IMR-90 (cell line): Measurements from ENCODE around the gene ZNF300. TPM values are rescaled to one million over a fixed set of nuclear protein-coding genes. Genes with fewer than 3 reads are reported as not detected.
A peak's percentile ranks its signal among the peaks of the same experiment; 100 is the strongest.

Source experiments
- ATAC-seq: fragments of 200-7000 bp; cut with Tn5 transposase; 2 replicates; pipeline ENCODE4 v1.9.1; 2020; ENCODE audit warnings: low read depth, mild to moderate bottlenecking, moderate library complexity
- BruUV-seq: library from RNA; stranded (reverse); fragments of 400-500 nt; replicated peaks from 2 replicates; lab custom pipeline; 2021; lab: Mats Ljungman, UMichigan
- CTCF ChIA-PET: fragments of 300-600 bp; formaldehyde crosslinking; extraction: SDS; loops from one replicate; lab custom pipeline; 2021; ENCODE audit warnings: antibody characterized with exemption; lab: Yijun Ruan, JAX
- POLR2A ChIA-PET: fragments of 300-600 bp; sonication (Branson Sonifier 250); formaldehyde crosslinking; loops from one replicate; lab custom pipeline; 2022; ENCODE audit warnings: antibody characterized with exemption; ENCODE audit not compliant: unreplicated experiment; lab: Charles Lee
- DNase-seq: peaks from one replicate; pipeline ENCODE4 v3.0.0; 2013
- H2AFZ ChIP-seq: replicated peaks from 2 replicates; pipeline ENCODE3; 2013; ENCODE audit warnings: low read length, mild to moderate bottlenecking; ENCODE audit not compliant: poor library complexity
- H2AK5ac ChIP-seq: 2 replicates; pipeline ENCODE4 v1.6.1; 2013; ENCODE audit warnings: low read depth, low read length, inconsistent platforms
- H2AK9ac ChIP-seq: replicated peaks from 2 replicates; pipeline ENCODE3; 2013; ENCODE audit warnings: mild to moderate bottlenecking, low read depth, low read length, moderate library complexity; ENCODE audit not compliant: poor library complexity
- H2BK120ac ChIP-seq: 2 replicates; pipeline ENCODE4 v1.6.1; 2013; ENCODE audit warnings: low read depth, low read length, inconsistent platforms
- H2BK15ac ChIP-seq: 3 replicates; pipeline ENCODE4 v1.6.1; 2013; ENCODE audit warnings: low read depth, low read length, inconsistent platforms
- H2BK20ac ChIP-seq: 2 replicates; pipeline ENCODE4 v1.6.1; 2013; ENCODE audit warnings: low read depth, mild to moderate bottlenecking, inconsistent platforms, low read length, moderate library complexity
- H2BK5ac ChIP-seq: 2 replicates; pipeline ENCODE4 v1.6.1; 2013; ENCODE audit warnings: mild to moderate bottlenecking, low read depth, low read length, inconsistent platforms; ENCODE audit not compliant: poor library complexity, severe bottlenecking
- H3K14ac ChIP-seq: replicated peaks from 2 replicates; pipeline ENCODE4 v1.6.1; 2013; ENCODE audit warnings: low read depth, low read length, inconsistent platforms
- H3K18ac ChIP-seq: 2 replicates; pipeline ENCODE4 v1.6.1; 2013; ENCODE audit warnings: low read depth, low read length, control low read depth
- H3K23ac ChIP-seq: 2 replicates; pipeline ENCODE4 v1.6.1; 2013; ENCODE audit warnings: low read depth, low read length, inconsistent platforms
- H3K27ac ChIP-seq: 2 replicates; pipeline ENCODE4 v1.5.1; 2013; ENCODE audit warnings: mild to moderate bottlenecking, control low read depth, low read length; ENCODE audit not compliant: insufficient read depth
- H3K27me3 ChIP-seq: 2 replicates; pipeline ENCODE4 v1.6.1; 2013; ENCODE audit warnings: low read length; ENCODE audit not compliant: control insufficient read depth, insufficient read depth
- H3K36me3 ChIP-seq: 2 replicates; pipeline ENCODE4 v1.6.1; 2013; ENCODE audit warnings: low read length, mixed read lengths; ENCODE audit not compliant: control insufficient read depth, insufficient read depth
- H3K4ac ChIP-seq: 2 replicates; pipeline ENCODE4 v1.6.1; 2013; ENCODE audit warnings: low read depth, low read length, inconsistent platforms
- H3K4me1 ChIP-seq: 2 replicates; pipeline ENCODE4 v1.6.1; 2013; ENCODE audit warnings: low read length, mixed read lengths; ENCODE audit not compliant: control insufficient read depth, insufficient read depth
- H3K4me2 ChIP-seq: 2 replicates; pipeline ENCODE4 v1.6.1; 2013; ENCODE audit warnings: low read depth, mild to moderate bottlenecking, control low read depth, low read length, moderate library complexity
- H3K4me3 ChIP-seq: 2 replicates; pipeline ENCODE4 v1.5.1; 2013; ENCODE audit warnings: low read depth, mild to moderate bottlenecking, control low read depth, low read length, moderate library complexity; ENCODE audit not compliant: insufficient read depth
- H3K56ac ChIP-seq: 2 replicates; pipeline ENCODE4 v1.6.1; 2013; ENCODE audit warnings: low read length, inconsistent platforms; ENCODE audit not compliant: insufficient read depth; ENCODE audit errors: extremely low read depth
- H3K79me1 ChIP-seq, 2 experiments: 2 replicates each; pipeline ENCODE4 v1.6.1; 2013; ENCODE audit warnings: low read length in 2 of 2, inconsistent platforms in 1 of 2, low read depth in 1 of 2
- H3K9ac ChIP-seq: 2 replicates; pipeline ENCODE4 v1.6.1; 2013; ENCODE audit warnings: low read depth, low read length, control low read depth
- H3K9me1 ChIP-seq: 2 replicates; pipeline ENCODE4 v1.6.1; 2013; ENCODE audit warnings: low read length, inconsistent platforms; ENCODE audit not compliant: insufficient read depth
- H3K9me3 ChIP-seq: 2 replicates; pipeline ENCODE4 v1.6.1; 2013; ENCODE audit warnings: low read length; ENCODE audit not compliant: control insufficient read depth, insufficient read depth
- H4K20me1 ChIP-seq: 2 replicates; pipeline ENCODE4 v1.6.1; 2013; ENCODE audit warnings: low read length, inconsistent platforms; ENCODE audit not compliant: insufficient read depth
- H4K5ac ChIP-seq: 2 replicates; pipeline ENCODE4 v1.6.1; 2013; ENCODE audit warnings: mild to moderate bottlenecking, low read depth, low read length, control low read depth
- H4K8ac ChIP-seq, 2 experiments: 2 replicates each; pipeline ENCODE4 v1.6.1; 2013; ENCODE audit warnings: low read depth in 2 of 2, low read length in 2 of 2, control low read depth in 1 of 2, inconsistent platforms in 1 of 2
- H4K91ac ChIP-seq: 2 replicates; pipeline ENCODE4 v1.6.1; 2013; ENCODE audit warnings: low read depth, low read length, inconsistent platforms; ENCODE audit not compliant: insufficient read depth
- CEBPB ChIP-seq: IDR thresholded peaks from 2 replicates; pipeline ENCODE4 v1.6.1; 2012; ENCODE audit warnings: low read depth, low read length, improper control_type of control experiment
- NFE2L2 ChIP-seq: fragments of 150-350 bp; IDR thresholded peaks from 2 replicates; pipeline ENCODE4 v1.6.1; 2016; ENCODE audit warnings: low read depth, mild to moderate bottlenecking, low read length
- RAD21 ChIP-seq: IDR thresholded peaks from 2 replicates; pipeline ENCODE4 v1.6.1; 2012; ENCODE audit warnings: low read length, improper control_type of control experiment
- WGBS, 2 experiments: methylation state at CpG; one replicate each; pipeline versions ENCODE4 v1.1.5 to v1.1.7; 2013; ENCODE audit warnings: missing lambda C conversion rate in 2 of 2; ENCODE audit not compliant: insufficient read length in 1 of 2; ENCODE audit errors: extremely low coverage in 2 of 2; 5-methylcytosine and 5-hydroxymethylcytosine counted together
- dilution Hi-C: fragments of 300-500 bp; cut with HindIII; formaldehyde crosslinking; loops from one replicate; pipeline ENCODE4 v1.14.3; 2018; ENCODE audit warnings: low sequenced_read_pairs; ENCODE audit not compliant: unreplicated experiment
- in situ Hi-C: fragments of 300-500 bp; cut with MboI; formaldehyde crosslinking; loops from 3 replicates; pipeline ENCODE4 v1.14.3; 2019; ENCODE audit warnings: low sequenced_read_pairs, inconsistent platforms, mixed read lengths
- intact Hi-C: fragments of 100-400 bp; cut with micrococcal nuclease; formaldehyde crosslinking; loops from 2 replicates; pipeline ENCODE4 v1.10.0; 2022
- polyA plus RNA-seq, 3 experiments: library from polyadenylated mRNA; depleted of rRNA; stranded (reverse); fragments of >200 nt; gene quantifications; 2 replicates each; pipeline ENCODE4 v1.2.3, GENCODE V29; 2012; ENCODE audit warnings: low replicate concordance in 1 of 3
- total RNA-seq: library from RNA; depleted of rRNA; stranded (reverse); fragments of >200 nt; gene quantifications from 2 replicates; pipeline ENCODE4 v1.2.3, GENCODE V29; 2012
- TF ChIP-seq, protein P1 (sequence below): conservative IDR thresholded peaks from 2 replicates; pipeline ENCODE4 v1.5.1; 2012; ENCODE audit warnings: mild to moderate bottlenecking, low read depth, low read length, improper control_type of control experiment

The ZNF300 gene
- total and polyA plus RNA-seq, 2 of the 4 experiments (the other 2 are of a cell fraction), result 5.2 to 6.1 TPM

DNA sequence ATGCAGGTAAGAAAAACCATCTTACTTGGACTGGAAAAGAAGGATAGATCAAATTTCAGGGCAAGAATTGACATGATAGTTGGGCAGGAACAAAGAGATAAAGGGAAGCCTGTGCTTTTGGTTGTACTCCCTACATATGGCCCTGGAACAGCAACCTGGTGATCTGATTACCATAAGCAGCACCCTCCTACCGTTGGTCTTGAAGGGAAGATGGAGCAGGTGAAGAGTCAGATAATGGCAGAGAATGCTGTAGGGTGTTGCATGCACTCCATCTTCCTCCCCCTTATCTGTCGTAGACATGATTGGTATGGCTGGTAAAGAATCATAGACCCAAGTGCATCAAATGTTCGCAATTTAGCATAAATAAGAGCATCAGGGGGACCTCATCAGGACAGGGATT, 53.7 kb downstream of the ZNF300 start:
- intact Hi-C loops, result no loop called here
- no peak overlapping the region for H3K23ac ChIP-seq

More for the DNA sequence above, 53.7 kb downstream of the ZNF300 start:
- Histone ChIP-seq H3K18ac (no peak overlapping the region), H2BK120ac (no peak overlapping the region), H2BK20ac (no peak overlapping the region), H3K79me1 (no peaks in the 10 kb centered on the region), H3K9me1 (no peaks in the 10 kb centered on the region), H3K27ac (no peak overlapping the region), H3K4me3 (no peak overlapping the region), H4K8ac (no peak overlapping the region), H2BK15ac (no peak overlapping the region), H2AK5ac (no peak overlapping the region), H3K4ac (no peak overlapping the region), H4K91ac (no peak overlapping the region), H4K20me1 (no peaks in the 10 kb centered on the region), H3K4me2 (no peak overlapping the region), H3K56ac (no peak overlapping the region), H2BK5ac (no peak overlapping the region), H3K9me3 (no peaks in the 10 kb centered on the region), H3K27me3 (peaks cover 12% of the 10 kb centered on the region), H4K5ac (no peak overlapping the region), H3K9ac (no peak overlapping the region), H3K36me3 (no peaks in the 10 kb centered on the region), H2AK9ac (peak overlapping the region; percentile 44), H2AFZ (no peak overlapping the region), H3K4me1 (no peaks in the 10 kb centered on the region), H3K14ac (no peak overlapping the region)
- ATAC-seq, result no peak
- TF ChIP-seq CEBPB, result no peak
- TF ChIP-seq RAD21, result no peak
- TF ChIP-seq, protein P1, sequence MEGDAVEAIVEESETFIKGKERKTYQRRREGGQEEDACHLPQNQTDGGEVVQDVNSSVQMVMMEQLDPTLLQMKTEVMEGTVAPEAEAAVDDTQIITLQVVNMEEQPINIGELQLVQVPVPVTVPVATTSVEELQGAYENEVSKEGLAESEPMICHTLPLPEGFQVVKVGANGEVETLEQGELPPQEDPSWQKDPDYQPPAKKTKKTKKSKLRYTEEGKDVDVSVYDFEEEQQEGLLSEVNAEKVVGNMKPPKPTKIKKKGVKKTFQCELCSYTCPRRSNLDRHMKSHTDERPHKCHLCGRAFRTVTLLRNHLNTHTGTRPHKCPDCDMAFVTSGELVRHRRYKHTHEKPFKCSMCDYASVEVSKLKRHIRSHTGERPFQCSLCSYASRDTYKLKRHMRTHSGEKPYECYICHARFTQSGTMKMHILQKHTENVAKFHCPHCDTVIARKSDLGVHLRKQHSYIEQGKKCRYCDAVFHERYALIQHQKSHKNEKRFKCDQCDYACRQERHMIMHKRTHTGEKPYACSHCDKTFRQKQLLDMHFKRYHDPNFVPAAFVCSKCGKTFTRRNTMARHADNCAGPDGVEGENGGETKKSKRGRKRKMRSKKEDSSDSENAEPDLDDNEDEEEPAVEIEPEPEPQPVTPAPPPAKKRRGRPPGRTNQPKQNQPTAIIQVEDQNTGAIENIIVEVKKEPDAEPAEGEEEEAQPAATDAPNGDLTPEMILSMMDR, result no peak
- TF ChIP-seq NFE2L2, result no peak
- BruUV-seq, result no TSS peak
- ChIA-PET POLR2A (no interaction called here), CTCF (interaction anchor here (2.2 kb wide), 1 partner anchor 49 kb away, joined by 7 read pairs; no protein-coding TSS in a partner anchor)
- WGBS, 2 experiments, result no CpG with 5 or more reads among the region's 3 CpGs
- in situ Hi-C loops, result no loop called here
- DNase-seq, result no peak
- dilution Hi-C loops, result no loop called here
